Effector memory CD8-positive, alpha-beta T cell (primary cell): ENCODE data around the gene LAMC2.

ENCODE experiments used
- ATAC-seq: fragments of 150-1000 bp; cut with Tn5 transposase; replicated peaks from 2 replicates; pipeline ENCODE4 v1.10.0; 2021; ENCODE audit warnings: mild to moderate bottlenecking, moderate library complexity
- DNase-seq, 3 experiments: peaks; one replicate each; pipeline ENCODE4 v3.0.0; 2021
- H3K27ac Mint-ChIP-seq, 2 donors: one replicate each; pipeline ENCODE4 v1.8.0; 2022; ENCODE audit warnings: mild to moderate bottlenecking in 2 of 2, mixed read lengths in 2 of 2, moderate library complexity in 2 of 2
- H3K27me3 Mint-ChIP-seq, 2 donors: one replicate each; pipeline ENCODE4 v1.8.0; 2022; ENCODE audit warnings: mixed read lengths in 2 of 2
- H3K36me3 Mint-ChIP-seq: one replicate; pipeline ENCODE4 v1.8.0; 2022; ENCODE audit warnings: mild to moderate bottlenecking, moderate library complexity, mixed read lengths; ENCODE audit not compliant: insufficient read depth
- H3K4me1 Mint-ChIP-seq, 2 donors: one replicate each; pipeline ENCODE4 v1.8.0; 2022; ENCODE audit warnings: low read depth in 2 of 2, mixed read lengths in 2 of 2
- H3K4me3 Mint-ChIP-seq, 2 donors: one replicate each; pipeline ENCODE4 v1.8.0; 2022; ENCODE audit warnings: mild to moderate bottlenecking in 2 of 2, mixed read lengths in 2 of 2, moderate library complexity in 2 of 2
- H3K9me3 Mint-ChIP-seq, 2 donors: one replicate each; pipeline ENCODE4 v1.8.0; 2022; ENCODE audit warnings: mixed read lengths in 2 of 2

The LAMC2 gene

GRCh38 chr1:183180218-183180617 is 5.8 kb upstream of the LAMC2 start:
- no peaks in the 10 kb centered on the region for H3K9me3 Mint-ChIP-seq
- H3K27me3 Mint-ChIP-seq = peaks cover 0 to 10% of the 10 kb centered on the region in 2 donors
- no peaks in the 10 kb centered on the region for H3K4me1 Mint-ChIP-seq
- DNase-seq (no peak), ATAC-seq (no peak)
- no peak overlapping the region for H3K4me3 Mint-ChIP-seq
- H3K36me3 Mint-ChIP-seq = no peaks in the 10 kb centered on the region
- no peak overlapping the region for H3K27ac Mint-ChIP-seq

- no peak overlapping the region for H3K27ac Mint-ChIP-seq
- no peaks in the 10 kb centered on the region for H3K36me3 Mint-ChIP-seq
- H3K9me3 Mint-ChIP-seq = no peaks in the 10 kb centered on the region
- H3K4me1 Mint-ChIP-seq = no peaks in the 10 kb centered on the region
- H3K27me3 Mint-ChIP-seq = peaks cover 2 to 13% of the 10 kb centered on the region in 2 donors
- DNase-seq (no peak), ATAC-seq (no peak)
- H3K4me3 Mint-ChIP-seq = no peak overlapping the region
Observed at GRCh38 chr1:183180634-183181056, 5.4 kb upstream of the LAMC2 start.

- Mint-ChIP-seq H3K27me3 (peaks cover 33 to 40% of the 10 kb centered on the region in 2 donors), H3K9me3 (no peaks in the 10 kb centered on the region), H3K4me3 (no peak overlapping the region), H3K4me1 (no peaks in the 10 kb centered on the region), H3K36me3 (no peaks in the 10 kb centered on the region), H3K27ac (no peak overlapping the region)
- ATAC-seq (no peak), DNase-seq (no peak)
Observed at GRCh38 chr1:183186841-183187240, 777 bp downstream of the LAMC2 start.

- no peak overlapping the region for H3K4me3 Mint-ChIP-seq
Observed at GRCh38 chr1:183188240-183188639, 2.2 kb downstream of the LAMC2 start.

GRCh38 chr1:183191833-183192232 is 5.8 kb downstream of the LAMC2 start:
- ATAC-seq (no peak), DNase-seq (no peak)

More at GRCh38 chr1:183188240-183188639, 2.2 kb downstream of the LAMC2 start:
- H3K27ac Mint-ChIP-seq = no peak overlapping the region
- H3K36me3 Mint-ChIP-seq = no peaks in the 10 kb centered on the region
- H3K4me1 Mint-ChIP-seq = no peaks in the 10 kb centered on the region
- H3K9me3 Mint-ChIP-seq = no peaks in the 10 kb centered on the region
- DNase-seq (no peak), ATAC-seq (no peak)
- H3K27me3 Mint-ChIP-seq = peaks cover 33 to 37% of the 10 kb centered on the region in 2 donors

GRCh38 chr1:183193963-183194525 is 8.0 kb downstream of the LAMC2 start:
- peaks cover 4 to 5% of the 10 kb centered on the region in 2 donors for H3K4me1 Mint-ChIP-seq
- H3K27me3 Mint-ChIP-seq = peaks cover 13 to 22% of the 10 kb centered on the region in 2 donors
- no peak for DNase-seq
- no peak for ATAC-seq
- H3K27ac Mint-ChIP-seq = no peak overlapping the region
- H3K36me3 Mint-ChIP-seq = no peaks in the 10 kb centered on the region
- H3K9me3 Mint-ChIP-seq = no peaks in the 10 kb centered on the region
- no peak overlapping the region for H3K4me3 Mint-ChIP-seq

More at GRCh38 chr1:183191833-183192232, 5.8 kb downstream of the LAMC2 start:
- peaks cover 15 to 23% of the 10 kb centered on the region in 2 donors for H3K27me3 Mint-ChIP-seq
- no peaks in the 10 kb centered on the region for H3K9me3 Mint-ChIP-seq
- H3K4me3 Mint-ChIP-seq = no peak overlapping the region
- no peaks in the 10 kb centered on the region for H3K36me3 Mint-ChIP-seq
- peaks cover 4 to 5% of the 10 kb centered on the region in 2 donors for H3K4me1 Mint-ChIP-seq
- H3K27ac Mint-ChIP-seq = no peak overlapping the region

GRCh38 chr1:183194527-183195141 is 8.6 kb downstream of the LAMC2 start:
- Mint-ChIP-seq H3K27me3 (peaks cover 16 to 21% of the 10 kb centered on the region in 2 donors), H3K4me1 (peaks cover 4 to 5% of the 10 kb centered on the region in 2 donors), H3K9me3 (no peaks in the 10 kb centered on the region), H3K4me3 (no peak overlapping the region), H3K27ac (no peak overlapping the region), H3K36me3 (no peaks in the 10 kb centered on the region)
- ATAC-seq = peak; percentile 26
- DNase-seq = no peak

- Mint-ChIP-seq H3K4me1 (peaks cover 4 to 5% of the 10 kb centered on the region in 2 donors), H3K27ac (no peak overlapping the region), H3K9me3 (no peaks in the 10 kb centered on the region), H3K4me3 (no peak overlapping the region), H3K36me3 (no peaks in the 10 kb centered on the region), H3K27me3 (peaks cover 21% of the 10 kb centered on the region in 2 donors)
- DNase-seq (no peak), ATAC-seq (no peak)
Observed at GRCh38 chr1:183195142-183195574, 9.1 kb downstream of the LAMC2 start.

GRCh38 chr1:183197762-183198161 is 11.7 kb downstream of the LAMC2 start:
- Mint-ChIP-seq H3K27ac (no peak overlapping the region), H3K9me3 (no peaks in the 10 kb centered on the region), H3K36me3 (no peaks in the 10 kb centered on the region), H3K4me1 (peaks cover 4 to 5% of the 10 kb centered on the region in 2 donors), H3K4me3 (no peak overlapping the region), H3K27me3 (peaks cover 31 to 34% of the 10 kb centered on the region in 2 donors)
- ATAC-seq (no peak), DNase-seq (no peak)

- H3K27me3 Mint-ChIP-seq = peaks cover 31 to 34% of the 10 kb centered on the region in 2 donors
Observed at GRCh38 chr1:183198463-183198862, 12.4 kb downstream of the LAMC2 start.

GRCh38 chr1:183199304-183199703 is 13.2 kb downstream of the LAMC2 start:
- H3K27ac Mint-ChIP-seq = no peak overlapping the region
- H3K4me1 Mint-ChIP-seq = peaks cover 4 to 5% of the 10 kb centered on the region in 2 donors
- no peak for DNase-seq
- H3K9me3 Mint-ChIP-seq = no peaks in the 10 kb centered on the region
- no peak overlapping the region for H3K4me3 Mint-ChIP-seq
- no peak for ATAC-seq
- H3K36me3 Mint-ChIP-seq = no peaks in the 10 kb centered on the region
- peaks cover 31 to 34% of the 10 kb centered on the region in 2 donors for H3K27me3 Mint-ChIP-seq

More at GRCh38 chr1:183198463-183198862, 12.4 kb downstream of the LAMC2 start:
- no peak overlapping the region for H3K27ac Mint-ChIP-seq
- no peaks in the 10 kb centered on the region for H3K9me3 Mint-ChIP-seq
- ATAC-seq (no peak), DNase-seq (no peak)
- H3K4me3 Mint-ChIP-seq = no peak overlapping the region
- H3K36me3 Mint-ChIP-seq = no peaks in the 10 kb centered on the region
- peaks cover 4 to 5% of the 10 kb centered on the region in 2 donors for H3K4me1 Mint-ChIP-seq

- H3K27ac Mint-ChIP-seq = no peak overlapping the region
- H3K27me3 Mint-ChIP-seq = peaks cover 34 to 35% of the 10 kb centered on the region in 2 donors
- no peak for ATAC-seq
- DNase-seq = no peak
- H3K4me3 Mint-ChIP-seq = no peak overlapping the region
- H3K36me3 Mint-ChIP-seq = no peaks in the 10 kb centered on the region
- no peaks in the 10 kb centered on the region for H3K9me3 Mint-ChIP-seq
- H3K4me1 Mint-ChIP-seq = no peaks in the 10 kb centered on the region
Observed at GRCh38 chr1:183200451-183200850, 14.4 kb downstream of the LAMC2 start.

- DNase-seq (no peak), ATAC-seq (no peak)
- H3K4me3 Mint-ChIP-seq = no peak overlapping the region
- no peaks in the 10 kb centered on the region for H3K4me1 Mint-ChIP-seq
- no peaks in the 10 kb centered on the region for H3K9me3 Mint-ChIP-seq
- no peak overlapping the region for H3K27ac Mint-ChIP-seq
- no peaks in the 10 kb centered on the region for H3K36me3 Mint-ChIP-seq
- H3K27me3 Mint-ChIP-seq = peaks cover 22 to 25% of the 10 kb centered on the region in 2 donors
Observed at GRCh38 chr1:183203094-183203493, 17.0 kb downstream of the LAMC2 start.

- no peak overlapping the region for H3K4me3 Mint-ChIP-seq
- peaks cover 11 to 16% of the 10 kb centered on the region in 2 donors for H3K27me3 Mint-ChIP-seq
- no peaks in the 10 kb centered on the region for H3K4me1 Mint-ChIP-seq
- no peak for ATAC-seq
- DNase-seq = no peak
- no peaks in the 10 kb centered on the region for H3K36me3 Mint-ChIP-seq
- H3K9me3 Mint-ChIP-seq = no peaks in the 10 kb centered on the region
- no peak overlapping the region for H3K27ac Mint-ChIP-seq
Observed at GRCh38 chr1:183205196-183205781, 19.2 kb downstream of the LAMC2 start.
